HG02623 (cell line): ENCODE measurements around the gene ZNF783.
"Not testable (repeated sequence)": the region's sequence is repeated elsewhere in the genome, so short reads cannot be mapped to it uniquely, and the experiment has no call there.

Experiments
- ATAC-seq: cut with Tn5 transposase; IDR thresholded peaks from one replicate; pipeline ENCODE4 v1.9.1; 2021; ENCODE audit warnings: moderate library complexity; ENCODE audit not compliant: unreplicated experiment

The ZNF783 gene

DNA sequence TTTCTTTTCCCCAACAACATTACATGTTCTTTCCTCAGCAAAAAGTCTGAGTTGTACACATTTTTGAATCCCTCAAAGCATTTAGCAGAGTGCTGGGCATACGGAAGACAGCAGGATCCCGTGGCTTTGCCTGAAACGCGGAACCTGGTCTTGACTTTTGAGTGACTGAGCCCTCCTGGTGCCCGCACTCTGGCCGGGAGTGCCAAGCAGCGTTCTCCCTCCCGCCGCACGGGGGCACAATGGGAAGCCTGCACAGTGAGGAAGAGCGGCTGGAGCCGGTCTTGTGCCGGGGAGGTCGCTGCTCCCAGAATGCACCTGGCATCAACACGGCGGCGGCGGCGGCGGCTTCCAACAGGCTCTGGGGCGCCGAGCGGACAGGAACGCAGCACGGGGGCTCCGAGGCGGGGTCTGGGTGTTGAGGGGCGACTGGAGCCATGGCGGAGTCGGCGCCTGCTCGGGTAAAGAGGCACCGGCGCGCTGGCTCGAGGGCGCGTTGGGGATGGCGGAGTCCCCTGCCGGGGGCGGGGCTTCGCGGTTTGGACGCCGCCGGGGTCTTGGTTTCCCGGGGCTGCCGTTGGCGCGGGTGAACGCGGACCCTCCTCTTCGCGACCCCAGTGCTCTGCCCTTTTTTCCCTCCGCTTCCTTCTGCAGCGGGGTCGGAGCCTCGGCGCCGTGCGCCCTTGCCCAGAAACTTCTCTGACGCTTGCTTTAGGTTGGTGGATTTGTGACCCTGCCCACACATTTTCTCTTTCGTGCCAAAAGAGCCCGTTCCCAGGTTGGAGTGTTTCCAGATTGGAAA lies 22.5 kb upstream of the ZNF783 start, which contains the start of gene ZNF212:
Gene ZNF212 (plus strand): TSS at position 307 of the 799 bp plus-strand sequence. CDS start 128 bp downstream, at position 435.
- peak; percentile 100 for ATAC-seq

DNA sequence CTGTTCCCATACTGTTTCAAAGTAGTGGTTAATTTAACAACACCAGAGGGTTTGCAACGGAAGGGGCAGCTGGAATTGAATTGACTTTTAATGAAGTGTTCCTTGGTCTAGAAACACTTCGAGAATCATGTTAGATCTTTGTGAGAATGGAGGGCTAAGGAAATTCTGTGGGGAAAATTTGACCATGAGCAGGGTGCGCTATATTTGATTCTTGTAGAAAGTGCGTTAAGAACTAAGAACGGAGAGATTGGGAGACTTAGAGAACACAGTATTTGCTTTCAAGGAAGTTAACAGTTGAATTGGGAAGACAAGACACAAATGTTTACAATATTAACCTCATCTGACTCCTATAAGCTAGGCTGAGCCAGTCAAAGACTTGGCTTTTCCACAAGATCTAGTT lies 21.4 kb upstream of the ZNF783 start:
- ATAC-seq, result no peak

DNA sequence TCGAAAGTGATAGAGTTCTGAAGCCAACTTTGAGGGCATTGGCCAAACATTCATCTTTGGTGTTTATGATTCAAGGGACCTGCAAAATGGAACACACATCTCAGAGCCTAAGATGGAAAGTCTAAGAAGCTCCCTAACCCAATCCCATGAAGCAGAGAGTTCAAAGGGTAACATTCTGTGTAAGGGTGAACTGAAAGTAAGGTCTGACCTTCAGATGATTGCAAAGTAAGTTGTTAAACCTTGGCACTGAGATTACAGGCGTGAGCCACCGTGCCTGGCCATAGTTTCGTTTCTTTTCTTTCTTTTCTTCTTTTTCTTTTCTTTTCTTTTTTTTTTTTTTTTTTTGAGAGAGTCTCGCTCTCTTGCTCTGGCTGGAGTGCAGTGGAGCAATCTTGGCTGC lies 20.3 kb upstream of the ZNF783 start:
- ATAC-seq, result no peak

DNA sequence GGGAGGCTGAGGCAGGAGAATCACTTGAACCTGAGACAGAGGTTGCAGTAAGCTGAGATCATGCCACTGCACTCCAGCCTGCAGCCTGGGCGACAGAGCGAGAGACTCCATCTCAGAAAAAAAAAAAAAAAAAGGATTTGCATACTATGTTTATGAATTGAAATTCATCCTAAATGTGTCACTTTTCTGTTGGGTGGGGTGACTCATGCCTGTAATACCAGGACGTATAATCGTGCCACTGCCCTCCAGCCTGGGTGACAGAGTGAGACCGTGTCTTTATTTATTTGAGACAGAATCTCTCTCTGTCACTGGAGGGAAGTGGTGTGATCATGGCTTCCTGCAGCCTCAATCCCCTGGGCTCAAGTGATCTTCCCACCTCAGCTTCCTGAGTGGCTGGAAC lies 16.8 kb upstream of the ZNF783 start:
- no peak for ATAC-seq

DNA sequence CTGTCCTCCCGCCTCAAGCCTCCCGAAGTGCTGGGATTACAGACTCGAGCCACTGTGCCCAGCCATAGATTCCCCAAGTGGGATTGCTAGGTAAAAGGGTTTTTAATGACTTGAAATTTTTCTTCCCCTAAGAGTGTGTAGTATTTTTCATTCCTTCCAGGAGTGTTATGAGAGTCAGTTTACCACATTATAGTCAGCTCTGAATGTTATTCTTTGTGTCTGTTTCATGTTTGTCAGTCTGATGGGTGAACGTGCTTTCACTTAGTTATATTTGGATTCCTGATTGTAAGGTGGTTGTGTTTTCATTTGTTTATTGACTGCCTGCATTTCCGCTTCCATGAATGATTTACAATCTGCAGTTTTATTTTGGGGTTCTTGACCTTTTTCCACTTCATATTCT lies 16.3 kb upstream of the ZNF783 start:
- no peak for ATAC-seq

DNA sequence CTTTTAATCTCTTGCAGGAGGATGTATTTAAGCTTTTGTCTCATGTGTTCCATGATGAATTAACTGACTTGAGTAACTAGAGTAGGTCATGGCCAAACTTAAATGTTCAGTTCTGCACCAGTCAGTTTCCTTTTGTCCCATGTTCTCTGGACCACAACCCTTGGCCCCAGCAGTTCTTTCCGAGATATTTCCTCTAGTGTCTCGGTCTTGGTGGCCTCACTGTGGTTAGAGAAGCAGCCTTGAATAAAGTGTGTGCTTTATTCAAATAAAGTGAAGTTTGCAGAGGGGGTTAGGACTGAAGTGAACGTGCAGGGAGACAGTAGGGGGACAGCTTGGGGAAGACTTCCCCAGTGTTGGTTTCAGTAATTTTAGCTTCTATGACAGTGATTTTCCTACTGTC lies 13.2 kb upstream of the ZNF783 start:
- ATAC-seq, result no peak

DNA sequence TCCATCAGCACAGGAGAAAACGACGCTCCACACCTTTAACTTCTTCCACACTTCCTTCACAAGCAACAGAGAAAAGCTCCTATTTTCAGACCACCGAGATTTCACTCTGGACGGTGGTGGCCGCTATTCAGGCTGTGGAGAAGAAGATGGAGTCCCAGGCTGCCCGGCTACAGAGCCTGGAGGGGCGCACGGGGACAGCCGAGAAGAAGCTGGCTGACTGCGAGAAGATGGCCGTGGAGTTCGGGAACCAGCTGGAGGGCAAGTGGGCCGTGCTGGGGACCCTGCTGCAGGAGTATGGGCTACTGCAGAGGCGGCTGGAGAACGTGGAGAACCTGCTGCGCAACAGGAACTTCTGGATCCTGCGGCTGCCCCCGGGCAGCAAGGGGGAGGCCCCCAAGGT lies 11.8 kb upstream of the ZNF783 start:
- not testable (repeated sequence) for ATAC-seq

DNA sequence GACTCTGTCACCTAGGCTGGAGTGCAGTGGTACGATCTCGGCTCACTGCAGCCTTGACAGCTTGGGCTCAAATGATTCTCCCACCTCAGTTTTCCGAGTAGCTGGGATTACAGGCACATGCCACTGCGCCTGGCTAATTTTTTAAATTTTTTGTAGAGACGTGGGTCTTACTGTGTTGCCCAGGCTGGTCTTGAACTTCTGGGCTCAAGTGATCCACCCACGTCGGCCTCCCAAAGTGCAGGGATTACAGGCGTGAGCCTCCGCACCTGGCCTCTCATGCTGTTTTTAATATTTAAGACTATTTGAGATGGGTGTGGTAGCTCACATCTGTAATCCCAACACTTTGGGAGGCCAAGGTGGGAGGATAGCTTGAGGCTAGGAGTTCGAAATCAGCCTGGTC lies 10.5 kb upstream of the ZNF783 start:
- not testable (repeated sequence) for ATAC-seq

DNA sequence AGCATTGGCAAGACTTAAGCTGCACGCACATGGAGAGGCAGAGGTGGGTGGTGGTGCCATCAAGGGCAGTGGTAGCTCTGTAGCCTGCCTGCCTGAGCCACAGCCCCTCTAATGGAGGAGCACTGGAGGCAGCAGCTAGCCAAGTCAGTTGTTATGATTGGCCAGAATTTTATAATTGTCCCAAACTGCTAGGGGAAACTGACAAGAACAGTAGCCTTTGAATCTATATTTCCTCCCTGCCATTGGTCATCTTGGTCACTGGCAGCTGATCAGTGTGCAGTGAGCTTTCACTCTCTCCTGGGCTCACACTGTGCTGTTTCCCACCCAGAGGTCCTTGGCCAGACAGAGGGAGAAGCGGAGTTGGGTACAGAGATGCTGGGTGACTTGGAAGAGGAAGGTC lies 9.6 kb upstream of the ZNF783 start:
- ATAC-seq, result no peak

DNA sequence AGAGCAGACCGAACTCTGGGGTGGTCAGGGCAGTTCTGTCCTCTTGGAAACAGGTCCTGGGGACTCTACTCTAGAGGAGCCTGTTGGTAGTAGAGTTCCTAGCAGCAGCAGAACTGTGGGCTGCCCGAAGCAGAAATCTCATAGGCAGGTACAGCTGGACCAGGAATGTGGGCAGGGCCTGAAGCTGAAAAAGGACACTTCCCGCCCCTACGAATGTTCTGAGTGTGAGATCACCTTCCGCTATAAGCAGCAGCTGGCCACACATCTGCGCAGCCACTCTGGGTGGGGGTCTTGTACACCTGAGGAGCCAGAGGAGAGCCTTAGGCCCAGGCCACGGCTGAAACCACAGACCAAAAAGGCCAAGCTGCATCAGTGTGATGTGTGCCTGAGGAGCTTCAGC lies 8.3 kb upstream of the ZNF783 start:
- no peak for ATAC-seq

DNA sequence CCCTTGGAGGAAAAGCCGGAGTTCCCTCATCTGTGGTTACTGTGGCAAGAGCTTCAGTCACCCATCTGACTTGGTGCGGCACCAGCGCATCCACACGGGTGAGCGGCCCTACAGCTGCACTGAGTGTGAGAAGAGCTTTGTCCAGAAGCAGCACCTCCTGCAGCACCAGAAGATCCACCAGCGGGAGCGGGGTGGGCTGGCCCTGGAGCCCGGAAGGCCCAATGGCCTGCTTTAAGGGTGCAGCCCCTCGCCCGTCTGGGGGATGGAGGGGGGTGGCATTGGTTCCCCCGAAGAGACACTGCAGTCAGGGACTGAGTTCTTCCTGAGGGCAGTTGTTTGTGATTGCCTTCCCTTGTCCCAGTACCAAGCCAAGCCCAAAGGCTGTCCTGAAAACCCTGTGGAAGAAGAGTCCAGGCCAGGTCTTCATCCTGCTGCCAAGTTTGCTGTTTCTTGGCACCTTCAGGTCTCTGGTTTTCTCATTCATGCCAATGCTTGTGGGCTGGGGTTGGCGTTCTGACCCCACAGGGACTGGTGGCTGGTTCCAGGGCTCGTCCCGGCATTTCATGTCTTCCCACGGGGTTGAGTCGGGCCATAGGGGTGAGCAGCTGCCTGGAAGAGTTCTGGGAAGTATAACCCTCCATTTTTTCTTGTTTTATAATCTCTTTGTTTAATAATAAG lies 7.7 kb upstream of the ZNF783 start:
- ATAC-seq, result no peak

DNA sequence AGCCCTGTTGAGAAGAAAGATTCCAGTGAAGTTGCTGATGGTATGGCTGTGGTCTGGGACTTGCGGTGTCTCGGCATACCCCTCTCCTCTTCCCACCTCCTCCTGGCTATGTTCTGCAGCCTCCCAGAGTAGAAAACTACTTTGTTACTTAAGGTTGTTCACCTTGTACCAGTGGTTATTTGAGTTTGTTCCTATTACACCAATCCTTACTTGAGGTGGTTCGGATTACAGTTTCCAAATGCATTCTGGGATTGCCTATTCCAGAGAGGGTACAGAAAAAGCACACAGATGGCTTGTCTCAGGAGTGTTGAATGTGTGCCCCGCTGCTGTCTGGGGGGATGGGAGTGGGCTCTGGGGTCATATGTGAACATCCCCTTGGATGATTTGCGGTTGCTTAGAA lies 6.8 kb upstream of the ZNF783 start:
- no peak for ATAC-seq

DNA sequence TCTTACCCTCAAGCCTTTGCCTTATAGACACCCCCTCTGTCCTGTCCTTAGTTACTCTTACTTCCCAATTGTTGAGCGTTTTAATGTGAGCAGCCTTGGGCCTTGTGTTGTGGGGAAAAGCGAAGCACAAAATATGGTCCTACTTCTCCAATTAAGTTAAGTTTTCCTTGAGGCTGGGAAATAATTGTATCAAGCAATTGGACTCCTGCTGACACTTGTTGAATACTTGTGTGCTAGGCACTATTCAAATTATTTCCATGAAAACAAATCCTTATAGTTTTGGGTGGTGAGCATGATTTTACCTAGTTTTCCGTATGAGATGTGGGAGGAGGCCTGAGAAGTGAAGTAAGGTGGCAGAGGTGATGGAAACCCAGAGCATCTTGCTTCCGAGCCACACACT lies 5.4 kb upstream of the ZNF783 start:
- ATAC-seq, result no peak

DNA sequence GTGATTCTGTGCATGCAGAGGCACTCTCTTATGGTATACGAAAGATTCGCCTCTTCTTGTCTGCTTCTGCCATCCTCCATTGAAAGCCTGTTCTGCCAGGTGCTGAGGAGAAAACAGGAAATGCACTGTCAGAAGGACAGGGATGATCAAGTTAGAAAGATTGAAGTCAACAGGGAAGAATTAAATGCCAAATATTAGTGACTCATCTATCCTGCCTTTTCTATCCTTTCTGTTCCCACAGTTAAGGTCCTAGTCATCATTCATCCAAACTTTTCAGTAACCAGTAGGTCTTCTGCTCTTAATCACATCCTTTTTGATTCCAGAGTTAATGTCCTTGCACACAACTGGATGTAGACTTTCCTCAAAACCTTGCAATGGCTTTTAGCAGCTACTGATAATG lies 4.8 kb upstream of the ZNF783 start:
- ATAC-seq, result no peak

DNA sequence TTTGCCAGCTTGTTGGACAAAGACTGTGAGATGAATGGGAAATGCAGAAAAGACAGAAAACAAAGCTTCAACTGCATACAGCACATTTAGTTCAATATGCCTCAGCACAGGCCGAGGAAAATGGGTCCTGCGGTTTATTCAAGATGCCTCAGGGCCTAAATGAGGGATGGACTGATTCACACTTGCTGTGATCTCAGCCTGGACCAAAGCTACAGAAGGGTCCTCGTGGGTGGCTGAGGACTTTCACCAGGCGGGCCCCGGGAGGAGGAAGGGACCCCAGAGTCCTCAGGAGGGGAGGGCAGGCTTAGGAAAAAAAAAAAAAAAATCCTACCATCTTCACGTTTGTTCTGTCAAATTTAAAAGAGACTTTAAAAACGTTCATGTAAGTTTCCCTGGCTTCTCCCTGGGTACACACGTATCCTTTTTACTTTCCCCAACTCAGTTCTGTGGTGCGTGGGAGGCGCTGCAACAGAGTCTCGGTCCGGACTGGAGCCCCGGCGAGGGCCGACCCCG lies 624 bp upstream of the ZNF783 start:
- ATAC-seq, result no peak

DNA sequence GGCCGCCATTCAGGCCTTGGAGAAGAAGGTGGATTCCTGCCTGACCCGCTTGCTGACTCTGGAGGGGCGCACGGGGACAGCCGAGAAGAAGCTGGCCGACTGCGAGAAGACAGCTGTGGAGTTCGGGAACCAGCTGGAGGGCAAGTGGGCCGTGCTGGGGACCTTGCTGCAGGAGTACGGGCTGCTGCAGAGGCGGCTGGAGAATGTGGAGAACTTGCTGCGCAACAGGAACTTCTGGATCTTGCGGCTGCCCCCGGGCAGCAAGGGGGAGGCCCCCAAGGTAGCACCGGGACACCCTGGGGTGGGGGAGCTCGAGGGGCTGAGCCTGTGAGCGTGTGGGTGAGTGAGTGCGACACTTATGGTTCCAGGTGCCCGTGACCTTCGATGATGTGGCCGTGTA lies 4.5 kb downstream of the ZNF783 start:
- no peak for ATAC-seq

DNA sequence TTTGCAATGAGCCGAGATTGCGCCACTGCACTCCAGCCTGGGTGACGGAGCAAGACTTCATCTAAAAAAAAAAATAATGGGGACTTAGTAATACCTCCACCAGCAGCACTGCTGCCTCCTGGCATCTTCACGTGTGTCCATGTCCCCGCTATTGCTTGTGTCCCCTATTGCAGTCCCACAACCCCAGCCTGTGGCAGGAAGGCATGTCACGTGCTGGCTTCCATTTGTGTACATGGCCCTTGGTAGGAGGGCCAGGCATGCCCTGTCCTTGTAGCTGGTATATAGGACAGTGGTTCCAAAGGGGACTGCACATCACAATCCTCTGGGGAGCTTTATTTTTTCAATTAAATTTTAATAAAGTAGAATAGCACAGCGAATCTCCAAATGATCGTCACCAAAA lies 5.7 kb downstream of the ZNF783 start:
- no peak for ATAC-seq

DNA sequence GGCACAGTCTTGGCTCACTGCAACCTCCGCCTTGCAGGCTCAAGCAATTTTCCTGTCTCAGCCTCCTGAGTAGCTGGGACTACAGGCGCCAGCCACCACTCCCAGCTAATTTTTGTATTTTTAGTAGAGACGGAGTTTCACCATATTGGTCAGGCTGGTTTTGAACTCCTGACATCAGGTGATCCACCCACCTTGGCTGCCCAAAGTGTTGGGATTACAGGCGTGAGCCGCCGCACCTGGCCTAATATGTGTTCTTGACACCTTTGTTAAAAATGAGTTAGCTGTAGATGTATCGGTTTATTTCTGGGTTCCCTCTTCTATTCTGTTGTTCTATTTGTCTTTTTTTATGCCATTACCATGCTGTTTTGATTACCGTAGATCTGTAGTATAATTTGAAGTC lies 12.4 kb downstream of the ZNF783 start:
- not testable (repeated sequence) for ATAC-seq

DNA sequence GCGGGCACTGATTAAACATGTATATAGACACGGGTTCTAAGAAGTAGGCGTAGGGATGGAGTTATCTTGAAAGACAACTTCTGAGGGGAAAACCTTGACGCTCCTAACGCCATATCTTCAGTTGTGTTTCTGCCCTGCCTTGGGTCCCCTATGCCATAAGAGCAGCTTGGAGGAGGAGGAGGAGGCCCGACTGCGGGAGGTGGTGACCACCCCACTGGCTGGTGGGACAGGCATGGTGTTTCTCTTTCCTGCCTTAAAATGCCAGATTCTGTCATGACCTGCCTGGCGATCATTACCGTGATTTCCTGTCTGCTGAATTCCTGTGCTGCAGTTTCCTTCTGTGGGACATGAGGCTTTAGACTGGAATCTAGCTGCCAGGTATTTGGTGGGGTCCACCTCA lies 15.9 kb downstream of the ZNF783 start:
- no peak for ATAC-seq

DNA sequence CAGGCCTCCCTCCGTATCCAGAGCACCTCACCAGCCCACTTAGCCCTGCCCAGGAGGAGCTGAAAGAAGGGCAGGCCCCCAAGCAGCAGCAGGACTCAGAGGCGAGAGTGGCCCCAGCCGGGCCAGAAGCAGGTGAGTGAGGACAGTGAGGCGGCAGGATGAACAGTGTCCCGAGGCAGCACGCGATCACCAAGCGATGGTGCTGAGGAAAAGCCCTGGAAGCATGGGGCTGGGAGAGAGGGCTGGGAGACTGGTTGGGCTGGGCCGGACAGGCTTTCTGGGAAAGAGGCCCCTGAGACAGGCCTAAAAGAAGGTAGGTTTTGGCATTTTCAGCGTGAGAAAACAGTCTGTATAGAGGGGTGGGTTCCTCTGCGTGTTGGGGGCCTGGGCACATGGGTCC lies 16.4 kb downstream of the ZNF783 start:
- ATAC-seq, result no peak

DNA sequence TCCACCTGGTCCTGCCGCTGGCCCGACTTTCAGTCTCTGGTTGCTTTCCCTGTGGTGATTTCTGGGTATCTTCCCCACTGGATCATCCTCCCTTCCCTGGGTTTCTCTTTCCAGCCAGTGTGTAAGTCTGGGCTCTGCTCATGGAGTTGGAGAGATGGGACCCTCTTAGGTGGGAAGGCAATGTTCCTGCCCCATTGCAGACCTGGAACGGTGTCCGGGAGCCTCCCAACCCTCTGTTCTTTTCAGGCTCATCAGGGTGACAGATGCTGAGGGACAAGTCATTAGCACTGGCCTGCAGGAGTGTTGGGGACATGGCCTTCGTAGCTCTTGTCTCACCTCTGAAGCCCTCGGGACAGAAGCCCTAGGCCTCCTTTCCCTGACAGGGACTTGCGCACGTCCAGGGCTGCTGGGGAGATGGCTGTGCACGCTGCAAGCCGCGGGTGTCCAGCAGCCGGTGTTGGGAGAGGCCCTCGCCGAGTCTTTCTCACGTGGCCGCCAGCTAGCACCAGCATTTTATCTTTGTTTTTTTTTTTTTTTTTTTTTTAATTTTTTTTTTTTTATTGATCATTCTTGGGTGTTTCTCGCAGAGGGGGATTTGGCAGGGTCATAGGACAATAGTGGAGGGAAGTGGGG lies 17.2 kb downstream of the ZNF783 start:
- no peak for ATAC-seq

DNA sequence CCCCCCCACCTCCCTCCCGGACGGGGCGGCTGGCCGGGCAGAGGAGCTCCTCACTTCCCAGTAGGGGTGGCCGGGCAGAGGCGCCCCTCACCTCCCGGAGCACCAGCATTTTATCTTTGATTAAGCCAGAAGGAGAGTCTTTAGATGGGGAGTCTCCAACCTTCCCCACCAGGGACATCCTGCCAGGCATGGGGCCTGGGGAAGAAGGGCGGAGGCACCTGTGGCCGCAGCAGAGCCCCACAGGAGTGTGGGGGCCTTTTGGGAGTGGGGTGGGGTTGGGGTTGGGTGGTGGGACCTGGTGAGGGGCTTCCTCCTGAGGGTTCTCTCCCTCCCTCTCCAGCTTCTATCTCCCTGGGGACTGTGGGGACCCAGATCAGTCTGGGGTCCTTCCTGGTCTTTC lies 18.2 kb downstream of the ZNF783 start:
- no peak for ATAC-seq
